SHP77 (cell line): ENCODE data around the gene CHST3.
A peak's percentile ranks its signal among the peaks of the same experiment; 100 is the strongest.
"Not testable (repeated sequence)": the region's sequence is repeated elsewhere in the genome, so short reads cannot be mapped to it uniquely, and the experiment has no call there.

Source experiments
- DNase-seq, 2 experiments: peaks; one replicate each; lab custom pipeline; 2025; lab: John Stamatoyannopoulos, UW

Gene CHST3

GRCh38 chr10:71973777-71974488, 9.7 kb downstream of the CHST3 start:
- DNase-seq = no peak

GRCh38 chr10:71974489-71975021, 10.4 kb downstream of the CHST3 start:
- DNase-seq = no peak

- no peak for DNase-seq
Observed at GRCh38 chr10:71975087-71975870, 11.1 kb downstream of the CHST3 start.

- peak in 1 of 2 experiments; percentile 41 for DNase-seq
Observed at GRCh38 chr10:71975871-71976725, 11.9 kb downstream of the CHST3 start.

- DNase-seq = not testable (repeated sequence)
Observed at GRCh38 chr10:71977614-71977903, 13.4 kb downstream of the CHST3 start.

GRCh38 chr10:71978476-71978875, 14.3 kb downstream of the CHST3 start:
- no peak for DNase-seq

- DNase-seq = no peak
Observed at GRCh38 chr10:71978988-71979691, 14.9 kb downstream of the CHST3 start.

- DNase-seq = no peak
Observed at GRCh38 chr10:71979692-71980062, 15.5 kb downstream of the CHST3 start.

GRCh38 chr10:71980181-71981014, 16.2 kb downstream of the CHST3 start:
- DNase-seq = no peak

- DNase-seq = no peak
Observed at GRCh38 chr10:71981015-71981875, 17.1 kb downstream of the CHST3 start.

GRCh38 chr10:71981876-71982230, 17.7 kb downstream of the CHST3 start:
- DNase-seq = no peak

GRCh38 chr10:71982269-71983178, 18.3 kb downstream of the CHST3 start:
- no peak for DNase-seq

GRCh38 chr10:71984126-71984808, 20.1 kb downstream of the CHST3 start:
- DNase-seq = no peak

- no peak for DNase-seq
Observed at GRCh38 chr10:71984809-71985388, 20.7 kb downstream of the CHST3 start.

- DNase-seq = no peak
Observed at GRCh38 chr10:71985542-71986250, 21.5 kb downstream of the CHST3 start.

GRCh38 chr10:71988895-71989294, 24.7 kb downstream of the CHST3 start:
- not testable (repeated sequence) for DNase-seq
